GM18868 (cell line): ENCODE results near the gene RERE.

Experiments used
- ATAC-seq: cut with Tn5 transposase; IDR thresholded peaks from one replicate; pipeline ENCODE4 v1.9.1; 2021; ENCODE audit warnings: mild to moderate bottlenecking, moderate library complexity; ENCODE audit not compliant: unreplicated experiment

RERE gene

GRCh38 chr1:8721679-8722324 is 95.6 kb downstream of the RERE start:
- ATAC-seq = no peak

GRCh38 chr1:8720347-8720746 is 97.1 kb downstream of the RERE start:
- no peak for ATAC-seq

GRCh38 chr1:8718850-8719361 is 98.5 kb downstream of the RERE start:
- ATAC-seq = no peak

- no peak for ATAC-seq
These were observed 100.3 kb downstream of the RERE start for GRCh38 chr1:8717148-8717547.

GRCh38 chr1:8716238-8716637 is 101.2 kb downstream of the RERE start:
- no peak for ATAC-seq

- no peak for ATAC-seq
These were observed 103.3 kb downstream of the RERE start for GRCh38 chr1:8714173-8714572.

- ATAC-seq = no peak
These were observed 104.8 kb downstream of the RERE start for GRCh38 chr1:8712413-8713231.

- ATAC-seq = no peak
These were observed 105.5 kb downstream of the RERE start for GRCh38 chr1:8711873-8712412.

GRCh38 chr1:8711151-8711550 is 106.3 kb downstream of the RERE start:
- ATAC-seq = no peak

- no peak for ATAC-seq
These were observed 109.2 kb downstream of the RERE start for GRCh38 chr1:8708259-8708658.

GRCh38 chr1:8706995-8707396 is 110.4 kb downstream of the RERE start:
- ATAC-seq = no peak

- no peak for ATAC-seq
These were observed 111.1 kb downstream of the RERE start for GRCh38 chr1:8706291-8706690.

- no peak for ATAC-seq
These were observed 112.5 kb downstream of the RERE start for GRCh38 chr1:8704866-8705506.

GRCh38 chr1:8702850-8703810 is 114.3 kb downstream of the RERE start:
- ATAC-seq = peak; percentile 66

GRCh38 chr1:8702472-8702849 is 115.0 kb downstream of the RERE start:
- no peak for ATAC-seq

- no peak for ATAC-seq
These were observed 115.5 kb downstream of the RERE start for GRCh38 chr1:8701794-8702471.

- ATAC-seq = no peak
These were observed 117.8 kb downstream of the RERE start for GRCh38 chr1:8699679-8700078.

GRCh38 chr1:8698937-8699447 is 118.4 kb downstream of the RERE start:
- ATAC-seq = no peak

- no peak for ATAC-seq
These were observed 119.3 kb downstream of the RERE start for GRCh38 chr1:8698012-8698630.
